ENCODE results near the gene IRF7.

Gene IRF7

GRCh38 chr11:607971-608659 is 7.6 kb downstream of the IRF7 start:
- DNase-seq (ENCODE audit: low read depth in 2 of 2) = no peak

GRCh38 chr11:607020-607780 is 8.6 kb downstream of the IRF7 start:
- no peak for DNase-seq (ENCODE audit: low read depth in 2 of 2)

- no peak for DNase-seq (ENCODE audit: low read depth in 2 of 2)
These were observed 9.5 kb downstream of the IRF7 start for GRCh38 chr11:606245-606644.

GRCh38 chr11:605286-606129 is 10.2 kb downstream of the IRF7 start:
- DNase-seq (ENCODE audit: low read depth in 2 of 2) = no peak

GRCh38 chr11:603154-603553 is 12.6 kb downstream of the IRF7 start:
- DNase-seq (ENCODE audit: low read depth in 2 of 2) = no peak

- DNase-seq (ENCODE audit: low read depth in 2 of 2) = no peak
These were observed 14.0 kb downstream of the IRF7 start for GRCh38 chr11:601573-602245.

- no peak for DNase-seq (ENCODE audit: low read depth in 2 of 2)
These were observed 17.6 kb downstream of the IRF7 start for GRCh38 chr11:598005-598680.

GRCh38 chr11:597166-597725 is 18.5 kb downstream of the IRF7 start:
- DNase-seq (ENCODE audit: low read depth in 2 of 2) = no peak

- no peak for DNase-seq (ENCODE audit: low read depth in 2 of 2)
These were observed 19.4 kb downstream of the IRF7 start for GRCh38 chr11:596374-596773.

GRCh38 chr11:595400-595799 is 20.4 kb downstream of the IRF7 start:
- no peak for DNase-seq (ENCODE audit: low read depth in 2 of 2)

- no peak for DNase-seq (ENCODE audit: low read depth in 2 of 2)
These were observed 22.4 kb downstream of the IRF7 start for GRCh38 chr11:593347-593746.

GRCh38 chr11:592918-593317 is 22.8 kb downstream of the IRF7 start:
- DNase-seq (ENCODE audit: low read depth in 2 of 2) = no peak

GRCh38 chr11:592501-592900 is 23.2 kb downstream of the IRF7 start:
- no peak for DNase-seq (ENCODE audit: low read depth in 2 of 2)

- DNase-seq (ENCODE audit: low read depth in 2 of 2) = no peak
These were observed 24.8 kb downstream of the IRF7 start for GRCh38 chr11:590997-591396.

- DNase-seq (ENCODE audit: low read depth in 2 of 2) = no peak
These were observed 26.0 kb downstream of the IRF7 start for GRCh38 chr11:589798-590197.

GRCh38 chr11:587978-588380 is 27.8 kb downstream of the IRF7 start:
- peak; percentile 42 to 55 for DNase-seq (ENCODE audit: low read depth in 2 of 2)

- DNase-seq (ENCODE audit: low read depth in 2 of 2) = no peak
These were observed 28.2 kb downstream of the IRF7 start for GRCh38 chr11:587546-587945.

- DNase-seq (ENCODE audit: low read depth in 2 of 2) = no peak
These were observed 29.1 kb downstream of the IRF7 start for GRCh38 chr11:586376-587316.

GRCh38 chr11:584287-584686 is 31.5 kb downstream of the IRF7 start:
- DNase-seq (ENCODE audit: low read depth in 2 of 2) = no peak

GRCh38 chr11:581752-582151 is 34.0 kb downstream of the IRF7 start:
- no peak for DNase-seq (ENCODE audit: low read depth in 2 of 2)
